ENCODE results near the gene SLC12A4.

SLC12A4 gene

DNA sequence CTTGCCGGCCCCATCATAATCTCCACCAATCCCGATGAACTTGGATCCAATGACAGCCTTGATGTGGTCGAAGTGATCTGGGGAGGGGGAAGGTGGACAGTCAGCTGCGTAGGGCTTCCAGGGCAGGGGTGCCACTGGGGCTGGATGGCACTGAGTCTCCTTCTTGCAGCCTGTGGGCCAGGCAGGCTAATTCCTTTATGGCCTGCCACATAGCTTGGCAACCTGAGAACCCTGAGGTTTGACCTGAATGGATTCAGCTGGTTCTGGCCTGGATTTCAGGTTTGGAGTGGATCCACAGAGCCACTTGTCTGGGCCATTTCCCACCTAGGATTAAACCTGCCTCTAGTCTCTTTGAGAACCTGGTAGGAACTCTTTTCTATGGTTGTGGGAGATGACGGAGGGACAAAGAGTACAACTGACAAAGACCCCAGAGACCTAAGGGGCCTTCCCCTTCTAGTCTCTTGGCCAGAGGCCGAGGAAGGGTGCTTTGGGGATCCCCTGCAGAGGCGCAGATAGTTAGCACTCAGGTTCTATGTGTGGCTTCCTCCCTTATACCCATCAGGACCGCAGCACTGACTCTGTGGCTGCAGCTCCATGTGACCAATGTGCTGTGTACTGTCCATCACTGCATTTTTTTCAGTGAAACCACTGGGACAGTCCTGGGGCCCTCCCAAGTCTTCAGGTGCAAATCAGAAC, 21.0 kb upstream of the SLC12A4 start:
- TF ChIP-seq, protein P1, sequence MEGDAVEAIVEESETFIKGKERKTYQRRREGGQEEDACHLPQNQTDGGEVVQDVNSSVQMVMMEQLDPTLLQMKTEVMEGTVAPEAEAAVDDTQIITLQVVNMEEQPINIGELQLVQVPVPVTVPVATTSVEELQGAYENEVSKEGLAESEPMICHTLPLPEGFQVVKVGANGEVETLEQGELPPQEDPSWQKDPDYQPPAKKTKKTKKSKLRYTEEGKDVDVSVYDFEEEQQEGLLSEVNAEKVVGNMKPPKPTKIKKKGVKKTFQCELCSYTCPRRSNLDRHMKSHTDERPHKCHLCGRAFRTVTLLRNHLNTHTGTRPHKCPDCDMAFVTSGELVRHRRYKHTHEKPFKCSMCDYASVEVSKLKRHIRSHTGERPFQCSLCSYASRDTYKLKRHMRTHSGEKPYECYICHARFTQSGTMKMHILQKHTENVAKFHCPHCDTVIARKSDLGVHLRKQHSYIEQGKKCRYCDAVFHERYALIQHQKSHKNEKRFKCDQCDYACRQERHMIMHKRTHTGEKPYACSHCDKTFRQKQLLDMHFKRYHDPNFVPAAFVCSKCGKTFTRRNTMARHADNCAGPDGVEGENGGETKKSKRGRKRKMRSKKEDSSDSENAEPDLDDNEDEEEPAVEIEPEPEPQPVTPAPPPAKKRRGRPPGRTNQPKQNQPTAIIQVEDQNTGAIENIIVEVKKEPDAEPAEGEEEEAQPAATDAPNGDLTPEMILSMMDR (IDR thresholded peaks at IDR 0.05; ENCODE audit: insufficient read depth, low read length, poor library complexity, severe bottlenecking) = no peak
- Histone ChIP-seq H3K36me3 (ENCODE audit: control insufficient read depth, insufficient read depth, low read length) (no peaks in the 10 kb centered on the region), H3K27me3 (replicated peaks; ENCODE audit: control insufficient read depth, insufficient read depth, low read length) (no peaks in the 10 kb centered on the region), H3K4me3 (replicated peaks; ENCODE audit: low read depth, low read length) (no peak overlapping the region)
- no peak for DNase-seq (ENCODE audit: extremely low read depth, insufficient read length)

DNA sequence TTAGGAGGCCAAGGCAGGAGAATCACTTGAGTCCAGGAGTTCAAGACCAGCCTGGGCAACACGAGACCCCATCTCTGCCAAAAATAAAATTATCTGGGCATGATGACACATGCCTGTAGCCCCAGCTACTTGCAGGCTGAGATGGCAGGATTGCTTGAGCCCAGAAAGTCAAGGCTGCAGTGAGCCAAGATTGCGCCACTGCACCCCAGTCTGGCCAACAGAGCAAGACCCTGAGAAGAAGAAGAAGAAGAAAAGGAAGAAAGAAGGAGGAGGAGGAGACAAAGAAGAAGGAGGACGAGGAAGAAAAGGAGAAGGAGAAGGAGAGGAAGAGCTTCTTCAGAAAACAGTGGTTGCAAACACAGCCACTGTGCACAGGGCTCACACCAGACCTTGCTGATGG, 20.2 kb upstream of the SLC12A4 start:
- TF ChIP-seq, protein P1 (IDR thresholded peaks at IDR 0.05; ENCODE audit: insufficient read depth, low read length, poor library complexity, severe bottlenecking) = no peak
- H3K27me3 ChIP-seq (replicated peaks; ENCODE audit: control insufficient read depth, insufficient read depth, low read length) = no peaks in the 10 kb centered on the region
- H3K36me3 ChIP-seq (ENCODE audit: control insufficient read depth, insufficient read depth, low read length) = no peaks in the 10 kb centered on the region
- no peak for DNase-seq (ENCODE audit: extremely low read depth, insufficient read length)
- H3K4me3 ChIP-seq (replicated peaks; ENCODE audit: low read depth, low read length) = no peak overlapping the region

DNA sequence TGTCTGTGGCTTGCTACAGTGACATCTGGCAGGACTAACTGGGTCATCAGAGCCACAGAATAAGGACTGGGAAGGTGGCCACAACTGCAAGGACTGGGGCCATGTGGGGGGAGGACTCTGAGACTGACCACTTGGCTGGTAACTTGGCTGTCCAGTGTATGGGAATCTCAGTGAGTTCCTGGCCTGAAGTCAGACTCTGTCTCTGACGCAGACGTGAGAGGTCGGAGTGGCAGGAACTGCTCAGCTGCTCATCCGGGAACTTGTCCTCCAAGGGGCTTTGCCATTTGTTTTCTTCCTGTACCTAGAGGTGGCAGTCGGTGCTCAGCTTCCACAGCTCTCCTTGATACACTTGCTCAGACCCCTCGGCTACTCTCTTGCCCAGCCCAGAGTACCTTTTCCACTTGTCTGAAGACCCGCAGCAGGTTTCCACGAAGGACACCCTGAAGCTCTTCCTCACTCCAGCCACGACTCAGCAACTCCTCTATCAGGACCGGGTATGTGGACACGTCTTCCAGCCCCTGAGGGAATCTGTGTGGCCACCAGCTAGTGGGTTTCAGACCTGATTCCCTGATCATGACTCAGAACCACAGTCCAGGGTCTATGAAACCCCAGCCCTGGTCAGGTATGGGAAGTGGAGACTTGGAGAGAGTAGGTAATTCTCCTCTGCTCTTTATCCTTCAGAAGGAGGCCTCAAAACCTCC, 19.2 kb upstream of the SLC12A4 start:
- Histone ChIP-seq H3K36me3 (ENCODE audit: control insufficient read depth, insufficient read depth, low read length) (no peaks in the 10 kb centered on the region), H3K27me3 (replicated peaks; ENCODE audit: control insufficient read depth, insufficient read depth, low read length) (no peaks in the 10 kb centered on the region), H3K4me3 (replicated peaks; ENCODE audit: low read depth, low read length) (no peak overlapping the region)
- no peak for DNase-seq (ENCODE audit: extremely low read depth, insufficient read length)
- TF ChIP-seq, protein P1 (IDR thresholded peaks at IDR 0.05; ENCODE audit: insufficient read depth, low read length, poor library complexity, severe bottlenecking) = no peak

DNA sequence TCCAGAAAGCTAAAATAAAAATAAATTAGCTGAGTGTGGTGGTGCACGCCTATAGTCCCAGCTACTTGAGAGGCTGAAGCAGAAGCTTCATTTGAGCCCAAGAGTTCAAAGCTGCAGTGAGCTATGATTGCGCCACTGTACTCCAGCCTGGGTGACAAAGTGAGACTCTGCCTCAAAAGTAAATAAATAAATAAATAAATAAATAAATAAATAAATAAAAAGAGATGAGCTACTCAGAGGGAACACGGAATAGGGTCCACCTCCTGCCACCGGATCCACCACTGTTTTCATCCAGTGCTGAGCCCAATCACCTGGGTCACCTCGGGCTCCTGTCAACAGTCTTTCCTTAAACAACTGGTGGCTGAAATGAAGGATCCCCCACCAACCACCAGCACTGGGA, 18.5 kb upstream of the SLC12A4 start:
- DNase-seq (ENCODE audit: extremely low read depth, insufficient read length) = no peak
- Histone ChIP-seq H3K27me3 (replicated peaks; ENCODE audit: control insufficient read depth, insufficient read depth, low read length) (no peaks in the 10 kb centered on the region), H3K36me3 (ENCODE audit: control insufficient read depth, insufficient read depth, low read length) (no peaks in the 10 kb centered on the region), H3K4me3 (replicated peaks; ENCODE audit: low read depth, low read length) (no peak overlapping the region)
- TF ChIP-seq, protein P1 (IDR thresholded peaks at IDR 0.05; ENCODE audit: insufficient read depth, low read length, poor library complexity, severe bottlenecking) = no peak

DNA sequence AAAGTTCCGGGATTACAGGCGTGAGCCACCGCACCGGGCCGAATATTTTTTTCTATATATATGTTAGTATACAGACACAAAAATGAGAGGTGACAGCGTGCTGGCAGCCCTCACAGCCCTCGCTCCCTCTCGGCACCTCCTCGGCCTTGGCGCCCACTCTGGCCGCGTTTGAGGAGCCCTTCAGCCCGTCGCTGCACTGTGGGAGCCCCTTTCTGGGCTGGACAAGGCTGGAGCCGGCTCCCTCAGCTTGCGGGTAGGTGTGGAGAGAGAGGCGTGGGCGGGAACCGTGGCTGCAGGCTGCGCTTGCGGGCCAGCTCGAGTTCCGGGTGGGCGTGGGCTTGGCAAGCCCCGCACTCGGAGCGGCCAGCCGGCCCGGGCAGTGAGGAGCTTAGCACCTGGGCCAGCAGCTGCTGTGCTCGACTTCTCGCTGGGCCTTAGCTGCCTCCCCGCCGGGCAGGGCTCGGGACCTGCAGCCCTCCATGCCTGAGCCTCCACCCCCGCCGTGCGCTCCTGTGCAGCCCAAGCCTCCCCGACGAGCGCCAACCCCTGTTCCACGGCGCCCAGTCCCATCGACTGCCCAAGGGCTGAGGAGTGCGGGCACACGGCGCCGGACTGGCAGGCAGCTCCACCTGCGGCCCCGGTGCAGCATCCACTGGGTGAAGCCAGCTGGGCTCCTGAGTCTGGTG, 13.7 kb upstream of the SLC12A4 start:
- TF ChIP-seq, protein P1 (IDR thresholded peaks at IDR 0.05; ENCODE audit: insufficient read depth, low read length, poor library complexity, severe bottlenecking) = no peak
- Histone ChIP-seq H3K4me3 (replicated peaks; ENCODE audit: low read depth, low read length) (no peak overlapping the region), H3K27me3 (replicated peaks; ENCODE audit: control insufficient read depth, insufficient read depth, low read length) (no peaks in the 10 kb centered on the region), H3K36me3 (ENCODE audit: control insufficient read depth, insufficient read depth, low read length) (no peaks in the 10 kb centered on the region)
- DNase-seq (ENCODE audit: extremely low read depth, insufficient read length) = no peak
